GM12878 (cell line): ENCODE data around the gene BTBD7. TPM values are rescaled to one million over a fixed set of nuclear protein-coding genes. Genes with fewer than 3 reads are reported as not detected.

Experiments
- ATAC-seq: fragments of 200-7000 bp; cut with Tn5 transposase; 3 replicates; pipeline ENCODE4 v1.9.1; 2020; ENCODE audit warnings: mild to moderate bottlenecking, moderate library complexity
- BruUV-seq: library from RNA; stranded (reverse); fragments of 400-500 nt; replicated peaks from 2 replicates; lab custom pipeline; 2021; lab: Mats Ljungman, UMichigan
- CTCF ChIA-PET: fragments of 300-600 bp; sonication (Branson Sonifier 250); formaldehyde crosslinking; extraction: SDS; loops from one replicate; lab custom pipeline; 2021; ENCODE audit warnings: inconsistent platforms; lab: Yijun Ruan, JAX
- POLR2A ChIA-PET: fragments of 350-600 bp; formaldehyde crosslinking; extraction: SDS; loops from one replicate; lab custom pipeline; 2021; ENCODE audit warnings: inconsistent platforms; lab: Charles Lee
- RAD21 ChIA-PET: fragments of 300-600 bp; sonication (Branson Sonifier 250); formaldehyde crosslinking; loops from one replicate; lab custom pipeline; 2023; ENCODE audit warnings: antibody characterized with exemption; ENCODE audit not compliant: unreplicated experiment; lab: Charles Lee
- SMC1A ChIA-PET: fragments of 300-600 bp; sonication (Branson Sonifier 250); formaldehyde crosslinking; loops from one replicate; lab custom pipeline; 2023; ENCODE audit not compliant: unreplicated experiment, uncharacterized antibody; lab: Charles Lee
- DNase-seq: peaks from one replicate; pipeline ENCODE4 v3.0.0-alpha.2; 2011; ENCODE audit warnings: low read depth, low spot score
- FAIRE-seq: peaks from 3 replicates; lab custom pipeline; 2011; peaks lifted over from hg19 to GRCh38; lab: Jason Lieb, UNC
- H2AFZ ChIP-seq: 2 replicates; pipeline ENCODE4 v1.6.0; 2011; ENCODE audit warnings: low read depth, low read length, control low read depth; ENCODE audit not compliant: control insufficient read depth
- H3K27ac ChIP-seq: 2 replicates; pipeline ENCODE4 v1.5.1; 2011; ENCODE audit warnings: control low read depth; ENCODE audit not compliant: control insufficient read depth, insufficient read depth
- H3K27me3 ChIP-seq, 2 experiments: replicated peaks in 1 of 2; 2 replicates each; pipeline versions ENCODE4 v1.6.0 to v1.6.1; 2011; ENCODE audit warnings: low read length in 1 of 2; ENCODE audit not compliant: control insufficient read depth in 2 of 2, insufficient read depth in 2 of 2
- H3K36me3 ChIP-seq, 2 experiments: 2 replicates each; pipeline ENCODE4 v1.5.1; 2011; ENCODE audit warnings: low read length in 1 of 2; ENCODE audit not compliant: control insufficient read depth in 2 of 2, insufficient read depth in 2 of 2
- H3K4me1 ChIP-seq: 2 replicates; pipeline ENCODE4 v1.6.1; 2011; ENCODE audit warnings: mild to moderate bottlenecking, low read length, moderate library complexity, mixed read lengths; ENCODE audit not compliant: control insufficient read depth, insufficient read depth
- H3K4me2 ChIP-seq: 2 replicates; pipeline ENCODE4 v1.6.0; 2011; ENCODE audit warnings: control low read depth; ENCODE audit not compliant: control insufficient read depth, insufficient read depth
- H3K4me3 ChIP-seq: fragments of 200-600 bp; sonication (generic); 2 replicates; pipeline ENCODE4 v1.5.1; 2016
- H3K79me2 ChIP-seq: 2 replicates; pipeline ENCODE4 v1.6.0; 2011; ENCODE audit warnings: low read length; ENCODE audit not compliant: control insufficient read depth, insufficient read depth
- H3K9ac ChIP-seq: 2 replicates; pipeline ENCODE4 v1.8.0; 2011; ENCODE audit warnings: low read length, control low read depth, mixed read lengths; ENCODE audit not compliant: control insufficient read depth, insufficient read depth
- H3K9me3 ChIP-seq: replicated peaks from 3 replicates; pipeline ENCODE4 v1.5.1; 2011; ENCODE audit warnings: mild to moderate bottlenecking, low read length; ENCODE audit not compliant: control insufficient read depth, insufficient read depth
- H4K20me1 ChIP-seq: 2 replicates; pipeline ENCODE4 v1.6.0; 2011; ENCODE audit not compliant: control insufficient read depth, insufficient read depth
- ASH2L ChIP-seq: fragments of 300-600, 200-600 bp; sonication (generic); IDR thresholded peaks from 2 replicates; pipeline ENCODE4 v1.6.1; 2017; ENCODE audit warnings: low read depth, mild to moderate bottlenecking, borderline replicate concordance
- EED ChIP-seq: sonication (generic); IDR thresholded peaks from 2 replicates; pipeline ENCODE4 v1.6.1; 2016; ENCODE audit warnings: antibody characterized with exemption, low read depth
- FOXK2 ChIP-seq: fragments of 450-650 bp; IDR thresholded peaks from 2 replicates; pipeline ENCODE4 v1.6.1; 2017; ENCODE audit warnings: mild to moderate bottlenecking, moderate library complexity
- HDGF ChIP-seq: fragments of 450-650 bp; IDR thresholded peaks from 2 replicates; pipeline ENCODE4 v1.6.1; 2016; ENCODE audit warnings: antibody characterized with exemption
- LARP7 ChIP-seq: fragments of 450-650 bp; IDR thresholded peaks from 2 replicates; pipeline ENCODE4 v1.6.1; 2017; ENCODE audit warnings: mild to moderate bottlenecking
- MYB ChIP-seq: fragments of 150-350 bp; IDR thresholded peaks from 2 replicates; pipeline ENCODE4 v1.6.1; 2014; ENCODE audit warnings: mild to moderate bottlenecking, low read depth, low read length, borderline replicate concordance
- MYC ChIP-seq: IDR thresholded peaks from 2 replicates; pipeline ENCODE4 v1.6.1; 2011; ENCODE audit warnings: mild to moderate bottlenecking, low read length, moderate library complexity, inconsistent platforms; ENCODE audit not compliant: insufficient read depth, insufficient replicate concordance, insufficient read length, severe bottlenecking
- NFYA ChIP-seq: IDR thresholded peaks from 2 replicates; pipeline ENCODE4 v1.6.1; 2011; ENCODE audit warnings: low read depth, mild to moderate bottlenecking, low read length, improper control_type of control experiment, borderline replicate concordance
- PML ChIP-seq: IDR thresholded peaks from 2 replicates; pipeline ENCODE4 v1.6.1; 2012; ENCODE audit warnings: low read length, inconsistent platforms
- RBBP5 ChIP-seq: fragments of 200-600 bp; sonication (generic); conservative IDR thresholded peaks from 2 replicates; pipeline ENCODE4 v1.6.1; 2016
- SMAD1 ChIP-seq: fragments of 450-650 bp; IDR thresholded peaks from 2 replicates; pipeline ENCODE4 v1.6.1; 2018; ENCODE audit warnings: mild to moderate bottlenecking, low read depth; ENCODE audit not compliant: partially characterized antibody
- SP1 ChIP-seq: IDR thresholded peaks from one replicate; pipeline ENCODE4 v1.6.1; 2011; ENCODE audit warnings: low read depth, low read length
- STAT3 ChIP-seq: IDR thresholded peaks from 2 replicates; pipeline ENCODE4 v1.6.1; 2011; ENCODE audit warnings: low read depth, low read length, improper control_type of control experiment
- TCF3 ChIP-seq: IDR thresholded peaks from 2 replicates; pipeline ENCODE4 v1.6.1; 2012; ENCODE audit warnings: low read depth, mild to moderate bottlenecking, low read length, borderline replicate concordance; ENCODE audit not compliant: insufficient read depth
- ZNF24 ChIP-seq: fragments of 450-650 bp; IDR thresholded peaks from 2 replicates; pipeline ENCODE4 v1.6.1; 2017; ENCODE audit warnings: antibody characterized with exemption, mild to moderate bottlenecking
- ZZZ3 ChIP-seq: IDR thresholded peaks from 2 replicates; pipeline ENCODE4 v1.6.1; 2011; ENCODE audit warnings: low read depth; ENCODE audit not compliant: control insufficient read depth, insufficient read length
- WGBS: methylation state at CpG from one replicate; pipeline ENCODE4 v1.1.6; 2016; ENCODE audit warnings: low lambda C conversion rate; ENCODE audit not compliant: insufficient replicate concordance, insufficient coverage; ENCODE audit errors: missing lambda C conversion rate; 5-methylcytosine and 5-hydroxymethylcytosine counted together
- in situ Hi-C: fragments of 300-500 bp; cut with MboI; formaldehyde crosslinking; loops from 9 replicates; pipeline ENCODE4 v1.14.3; 2018; ENCODE audit warnings: mixed read lengths
- intact Hi-C: fragments of 100-400 bp; cut with micrococcal nuclease; formaldehyde crosslinking; loops from one replicate; pipeline ENCODE4 v1.14.2; 2022; ENCODE audit not compliant: unreplicated experiment
- polyA plus RNA-seq, 11 experiments: library from polyadenylated mRNA; depleted of rRNA in 4 of 11; unstranded in 6 of 11; stranded (reverse) in 5 of 11; fragments of >200 nt; fragmentation: Nextera tagmentation in 4 of 11; fragmentation: Illumina TruSeq in 1 of 11; extraction: Ambion mirVana in 4 of 11; extraction: Trizol in 1 of 11; gene quantifications; 1 replicate in 1 of 11; 2 replicates in 10 of 11; pipeline versions ENCODE4 v1.2.1 to v1.2.3, GENCODE V29; 2011 to 2016; ENCODE audit warnings: inconsistent platforms in 2 of 11, missing spikeins in 2 of 11, low read depth in 1 of 11
- total RNA-seq, 4 experiments: library from RNA; depleted of rRNA in 3 of 4; stranded (reverse); fragments of >200 nt in 3 of 4; fragmentation: Illumina TruSeq in 1 of 4; extraction: Trizol in 1 of 4; gene quantifications; 2 replicates each; pipeline versions ENCODE4 v1.2.1 to v1.2.3, GENCODE V29; 2013 to 2021
- TF ChIP-seq, protein P1 (sequence below): fragments of 450-650 bp; IDR thresholded peaks from 2 replicates; pipeline ENCODE4 v1.6.1; 2017; ENCODE audit warnings: borderline replicate concordance
- TF ChIP-seq, protein P2 (sequence below): fragments of 450-650 bp; IDR thresholded peaks from 2 replicates; pipeline ENCODE4 v1.6.1; 2014; ENCODE audit warnings: mild to moderate bottlenecking
- TF ChIP-seq, protein P3 (sequence below): IDR thresholded peaks from 2 replicates; pipeline ENCODE4 v1.6.1; 2011; ENCODE audit warnings: borderline replicate concordance, low read depth, mild to moderate bottlenecking, moderate library complexity, low read length; ENCODE audit not compliant: insufficient read depth, poor library complexity, severe bottlenecking

BTBD7 gene
- total and polyA plus RNA-seq, 10 of the 15 experiments (the other 5 are each of a cell fraction or from before 2014, with no cell fraction given): 3.6 to 17.0 (median 9.6) TPM

DNA sequence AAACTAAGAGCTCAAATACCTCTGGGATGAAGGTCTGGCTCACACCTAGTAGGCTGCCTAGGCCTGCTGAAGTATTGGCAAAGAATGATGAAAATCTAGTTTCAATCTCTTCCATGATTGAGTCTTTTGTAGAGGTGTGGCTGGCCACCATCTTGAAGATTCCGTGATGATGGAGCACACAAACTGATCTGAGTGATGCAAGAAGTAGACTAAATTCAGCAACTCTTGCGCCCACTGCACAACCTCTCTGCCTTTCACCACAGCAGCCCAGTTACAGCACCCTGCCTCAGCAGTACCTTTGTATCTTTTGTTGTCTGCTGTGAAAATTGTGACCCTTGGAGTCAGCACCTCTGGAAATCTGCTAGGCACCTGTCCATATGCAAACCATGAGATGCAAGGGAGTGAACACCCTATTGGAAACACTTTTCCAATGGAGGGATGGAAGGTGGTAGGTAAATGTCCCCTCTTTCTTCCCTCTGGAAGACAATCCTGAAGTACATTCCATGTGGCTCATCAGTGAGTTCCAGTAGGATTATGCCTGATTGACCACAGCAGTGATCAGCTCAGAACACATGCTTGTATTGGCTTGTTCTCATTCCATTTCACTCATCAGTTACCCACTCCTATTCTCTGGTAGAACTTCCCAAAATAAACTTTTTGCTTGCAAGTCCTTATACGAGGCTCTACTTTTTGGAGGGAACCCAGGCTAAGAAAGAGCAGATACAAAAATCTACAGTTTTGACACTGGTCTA lies 58.6 kb downstream of the BTBD7 start (continued):
- TF ChIP-seq, protein P1, sequence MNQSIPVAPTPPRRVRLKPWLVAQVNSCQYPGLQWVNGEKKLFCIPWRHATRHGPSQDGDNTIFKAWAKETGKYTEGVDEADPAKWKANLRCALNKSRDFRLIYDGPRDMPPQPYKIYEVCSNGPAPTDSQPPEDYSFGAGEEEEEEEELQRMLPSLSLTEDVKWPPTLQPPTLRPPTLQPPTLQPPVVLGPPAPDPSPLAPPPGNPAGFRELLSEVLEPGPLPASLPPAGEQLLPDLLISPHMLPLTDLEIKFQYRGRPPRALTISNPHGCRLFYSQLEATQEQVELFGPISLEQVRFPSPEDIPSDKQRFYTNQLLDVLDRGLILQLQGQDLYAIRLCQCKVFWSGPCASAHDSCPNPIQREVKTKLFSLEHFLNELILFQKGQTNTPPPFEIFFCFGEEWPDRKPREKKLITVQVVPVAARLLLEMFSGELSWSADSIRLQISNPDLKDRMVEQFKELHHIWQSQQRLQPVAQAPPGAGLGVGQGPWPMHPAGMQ: no peak

DNA sequence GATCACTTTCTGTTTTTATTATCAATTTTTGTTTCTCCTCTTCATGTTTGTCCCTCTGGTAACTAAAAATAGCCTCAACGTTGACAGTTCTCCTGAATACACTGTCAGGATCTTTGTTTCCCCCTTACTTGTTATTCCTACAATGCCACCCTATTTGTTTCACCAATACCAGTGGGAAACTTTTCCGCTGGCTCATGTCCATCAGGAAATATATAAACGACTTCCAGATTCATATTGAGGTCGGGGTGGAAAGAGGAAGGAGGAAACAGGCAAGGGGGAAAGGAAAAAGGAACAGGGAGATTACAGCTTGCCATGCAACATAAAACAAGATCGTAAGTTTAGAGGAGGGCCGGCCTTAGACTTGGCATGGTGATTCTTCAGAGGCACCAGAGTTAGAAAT lies 61.7 kb downstream of the BTBD7 start:
- no peaks in the 10 kb centered on the region for H3K27me3 ChIP-seq
- peak overlapping the region; percentile 13; the same call in 1 of the 2 replicates for H3K27ac ChIP-seq
- ATAC-seq (no peak), DNase-seq (no peak), FAIRE-seq (no peak)
- ChIA-PET RAD21 (no interaction called here), CTCF (interaction anchor here (1.6 kb wide), 1 partner anchor 64 kb away, joined by 4 read pairs; the partner anchor contains the start of gene UBR7), SMC1A (interaction anchor here (0.7 to 1.4 kb wide), 2 partner anchors 8 to 93 kb away, joined by 3 to 4 read pairs; no protein-coding TSS in a partner anchor), POLR2A (interaction anchor here (0.6 kb wide), 1 partner anchor 31 kb away, joined by 4 read pairs; no protein-coding TSS in a partner anchor)
- H3K36me3 ChIP-seq: peaks cover 0 to 5% of the 10 kb centered on the region in 2 experiments; a peak in 3 of 4 replicates
- TF ChIP-seq, protein P2, sequence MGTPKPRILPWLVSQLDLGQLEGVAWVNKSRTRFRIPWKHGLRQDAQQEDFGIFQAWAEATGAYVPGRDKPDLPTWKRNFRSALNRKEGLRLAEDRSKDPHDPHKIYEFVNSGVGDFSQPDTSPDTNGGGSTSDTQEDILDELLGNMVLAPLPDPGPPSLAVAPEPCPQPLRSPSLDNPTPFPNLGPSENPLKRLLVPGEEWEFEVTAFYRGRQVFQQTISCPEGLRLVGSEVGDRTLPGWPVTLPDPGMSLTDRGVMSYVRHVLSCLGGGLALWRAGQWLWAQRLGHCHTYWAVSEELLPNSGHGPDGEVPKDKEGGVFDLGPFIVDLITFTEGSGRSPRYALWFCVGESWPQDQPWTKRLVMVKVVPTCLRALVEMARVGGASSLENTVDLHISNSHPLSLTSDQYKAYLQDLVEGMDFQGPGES: no peak
- no peak for TF ChIP-seq ASH2L
- TF ChIP-seq TCF3: no peak
- no peak for TF ChIP-seq HDGF
- TF ChIP-seq STAT3: no peak
- TF ChIP-seq, protein P3, sequence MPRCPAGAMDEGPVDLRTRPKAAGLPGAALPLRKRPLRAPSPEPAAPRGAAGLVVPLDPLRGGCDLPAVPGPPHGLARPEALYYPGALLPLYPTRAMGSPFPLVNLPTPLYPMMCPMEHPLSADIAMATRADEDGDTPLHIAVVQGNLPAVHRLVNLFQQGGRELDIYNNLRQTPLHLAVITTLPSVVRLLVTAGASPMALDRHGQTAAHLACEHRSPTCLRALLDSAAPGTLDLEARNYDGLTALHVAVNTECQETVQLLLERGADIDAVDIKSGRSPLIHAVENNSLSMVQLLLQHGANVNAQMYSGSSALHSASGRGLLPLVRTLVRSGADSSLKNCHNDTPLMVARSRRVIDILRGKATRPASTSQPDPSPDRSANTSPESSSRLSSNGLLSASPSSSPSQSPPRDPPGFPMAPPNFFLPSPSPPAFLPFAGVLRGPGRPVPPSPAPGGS: no peak
- TF ChIP-seq PML: no peak
- no peak for TF ChIP-seq NFYA
- TF ChIP-seq EED: no peak
- TF ChIP-seq RBBP5: no peak
- TF ChIP-seq MYB: no peak
- TF ChIP-seq SP1: no peak
- no peak for TF ChIP-seq ZZZ3
- TF ChIP-seq ZNF24: no peak
- no peak for TF ChIP-seq SMAD1
- TF ChIP-seq MYC: no peak
- no peak for TF ChIP-seq LARP7
- no peak for TF ChIP-seq FOXK2
- WGBS: 67% methylated on average over 6 of the region's 6 CpGs
- no peak overlapping the region for H3K4me3 ChIP-seq
- no peaks in the 10 kb centered on the region for H3K9me3 ChIP-seq
- no peaks in the 10 kb centered on the region; the same call in 1 of the 2 replicates for H3K79me2 ChIP-seq
- H3K9ac ChIP-seq: no peak overlapping the region
- H4K20me1 ChIP-seq: no peaks in the 10 kb centered on the region
- in situ Hi-C loops: no loop called here
- BruUV-seq: no TSS peak
- H3K4me1 ChIP-seq: peaks cover 4% of the 10 kb centered on the region; the same call in 1 of the 2 replicates
- no peak overlapping the region for H3K4me2 ChIP-seq
- no peak overlapping the region for H2AFZ ChIP-seq
- intact Hi-C loops: no loop called here
